22Rv1 (cell line): ENCODE data around the gene FHIT.

Source experiments
- CTCF ChIP-seq: fragments of 450-650 bp; IDR thresholded peaks from 2 replicates; pipeline ENCODE4 v1.5.1; 2017; ENCODE audit warnings: mild to moderate bottlenecking
- ZFX ChIP-seq: fragments of 450-650 bp; IDR thresholded peaks from 2 replicates; pipeline ENCODE4 v1.6.1; 2017; ENCODE audit warnings: antibody characterized with exemption, borderline replicate concordance

GRCh38 chr3:60575718-60576272 lies 675.5 kb downstream of the FHIT start:
- TF ChIP-seq CTCF, result no peak
- no peak for TF ChIP-seq ZFX
